GM18861 (cell line): ENCODE measurements around the gene COX4I2.
"Not testable (repeated sequence)": the region's sequence is repeated elsewhere in the genome, so short reads cannot be mapped to it uniquely, and the experiment has no call there.

Source experiments
- ATAC-seq: cut with Tn5 transposase; IDR thresholded peaks from one replicate; pipeline ENCODE4 v1.9.1; 2021; ENCODE audit not compliant: unreplicated experiment

Gene COX4I2

DNA sequence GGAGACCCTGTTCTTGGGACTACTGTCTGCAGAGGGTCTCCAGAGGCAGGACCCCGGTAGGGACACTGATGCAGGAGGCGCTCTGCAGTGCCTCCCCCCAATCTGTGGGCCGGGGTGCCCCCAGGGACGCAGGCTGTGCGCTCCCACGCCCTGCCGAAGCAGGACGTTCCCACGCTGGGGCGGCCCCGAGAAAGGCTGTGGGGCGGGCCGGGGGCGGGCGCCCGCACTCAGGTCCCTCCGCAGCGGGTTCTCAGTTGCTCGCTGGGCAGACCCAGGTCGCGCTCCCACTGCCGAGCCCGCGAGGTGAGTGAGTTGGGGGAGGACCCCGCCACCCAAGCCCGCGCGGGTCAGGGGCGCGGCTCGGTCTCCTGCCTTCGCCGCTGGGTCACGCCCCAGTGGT, at the start of gene COX4I2:
COX4I2 (plus strand) TSS at position 253 of the 400 bp plus-strand sequence. CDS start 1,106 bp downstream, outside the sequence.
- no peak for ATAC-seq

DNA sequence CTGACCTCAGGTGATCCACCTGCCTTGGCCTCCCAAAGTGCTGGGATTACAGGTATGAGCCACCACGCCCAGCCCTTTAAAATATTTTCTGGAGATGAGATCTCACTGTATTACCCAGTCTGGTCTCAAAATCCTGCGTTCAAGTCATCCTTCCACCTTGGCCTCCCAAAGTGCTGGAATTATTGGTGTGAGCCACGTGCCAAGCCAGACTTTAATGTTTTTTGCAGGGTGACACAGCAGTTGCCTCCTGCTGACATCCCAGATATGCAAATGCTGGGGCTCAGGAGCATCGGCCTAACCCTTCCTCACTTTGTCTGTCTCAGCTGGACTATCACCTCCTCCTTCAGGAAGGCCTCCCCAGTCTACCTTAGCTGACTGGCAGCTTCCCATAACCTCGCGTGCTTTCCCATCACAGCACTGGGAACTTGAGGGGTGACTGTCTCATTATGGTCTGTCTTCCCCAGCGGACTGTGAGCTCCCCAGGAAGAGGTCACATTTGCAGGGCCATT, 46.9 kb upstream of the COX4I2 start:
- ATAC-seq, result no peak

DNA sequence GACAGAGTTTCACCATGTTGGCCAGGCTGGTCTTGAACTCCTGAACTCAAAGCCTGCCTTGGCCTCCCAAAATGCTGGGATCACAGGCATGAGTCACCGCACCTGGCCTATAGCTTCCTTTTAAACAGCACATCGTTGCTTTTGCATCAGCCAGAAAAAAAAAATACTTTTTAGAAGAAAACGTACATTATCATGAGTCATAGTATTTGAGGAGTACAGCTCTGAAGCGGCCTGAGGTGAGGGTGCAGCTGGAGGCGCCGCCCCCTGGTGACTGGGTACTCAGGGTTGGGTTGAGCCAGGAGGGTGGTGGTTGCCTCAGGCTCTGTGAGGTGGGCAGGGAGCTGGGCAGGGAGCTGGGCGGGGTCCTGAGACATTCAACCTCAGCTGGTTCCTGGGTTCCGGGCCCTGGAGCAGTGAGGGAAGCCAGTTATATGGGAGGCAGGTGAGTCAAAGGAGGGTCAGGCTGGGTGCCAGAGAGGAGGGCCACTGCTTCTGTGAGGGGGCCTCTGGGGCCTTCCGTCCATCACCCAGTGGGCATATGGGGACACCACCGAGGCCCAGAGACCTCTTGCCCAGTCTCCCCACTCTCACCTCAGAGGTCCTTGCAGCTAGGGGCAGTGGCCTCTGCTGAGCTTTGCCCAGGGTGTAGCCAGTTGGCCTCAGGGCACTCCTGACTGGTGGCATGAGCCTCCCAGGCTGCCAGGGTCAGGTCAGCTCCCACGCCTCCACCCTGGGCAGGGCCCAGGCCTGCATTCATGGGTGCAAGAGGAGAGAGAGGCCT, 44.3 kb upstream of the COX4I2 start:
- ATAC-seq, result no peak

DNA sequence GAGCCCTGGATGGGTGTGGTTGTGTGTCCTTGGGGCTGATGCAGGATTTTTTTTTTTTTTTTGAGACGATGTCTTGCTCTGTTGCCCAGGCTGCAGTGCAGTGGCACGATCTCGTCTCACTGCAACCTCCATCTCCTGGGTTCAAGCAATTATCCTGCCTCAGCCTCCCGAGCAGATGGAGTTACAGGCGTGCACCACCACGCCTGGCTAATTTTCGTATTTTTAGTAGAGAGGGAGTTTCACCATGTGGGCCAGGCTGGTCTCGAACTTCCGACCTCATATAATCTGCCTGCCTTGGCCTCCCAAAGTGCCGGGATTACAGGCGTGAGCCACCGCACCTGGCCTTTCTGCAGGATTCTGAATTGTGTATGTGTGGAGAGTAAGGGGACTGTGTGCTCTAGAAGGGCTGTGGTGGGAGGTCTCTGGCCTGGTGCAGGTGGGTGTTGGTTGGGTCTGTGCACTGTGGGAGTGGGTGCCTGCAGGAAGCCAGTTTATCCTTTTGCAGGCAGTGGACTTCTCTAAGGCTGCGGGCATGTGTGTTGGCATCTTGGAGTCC, 43.6 kb upstream of the COX4I2 start:
- ATAC-seq, result no peak

DNA sequence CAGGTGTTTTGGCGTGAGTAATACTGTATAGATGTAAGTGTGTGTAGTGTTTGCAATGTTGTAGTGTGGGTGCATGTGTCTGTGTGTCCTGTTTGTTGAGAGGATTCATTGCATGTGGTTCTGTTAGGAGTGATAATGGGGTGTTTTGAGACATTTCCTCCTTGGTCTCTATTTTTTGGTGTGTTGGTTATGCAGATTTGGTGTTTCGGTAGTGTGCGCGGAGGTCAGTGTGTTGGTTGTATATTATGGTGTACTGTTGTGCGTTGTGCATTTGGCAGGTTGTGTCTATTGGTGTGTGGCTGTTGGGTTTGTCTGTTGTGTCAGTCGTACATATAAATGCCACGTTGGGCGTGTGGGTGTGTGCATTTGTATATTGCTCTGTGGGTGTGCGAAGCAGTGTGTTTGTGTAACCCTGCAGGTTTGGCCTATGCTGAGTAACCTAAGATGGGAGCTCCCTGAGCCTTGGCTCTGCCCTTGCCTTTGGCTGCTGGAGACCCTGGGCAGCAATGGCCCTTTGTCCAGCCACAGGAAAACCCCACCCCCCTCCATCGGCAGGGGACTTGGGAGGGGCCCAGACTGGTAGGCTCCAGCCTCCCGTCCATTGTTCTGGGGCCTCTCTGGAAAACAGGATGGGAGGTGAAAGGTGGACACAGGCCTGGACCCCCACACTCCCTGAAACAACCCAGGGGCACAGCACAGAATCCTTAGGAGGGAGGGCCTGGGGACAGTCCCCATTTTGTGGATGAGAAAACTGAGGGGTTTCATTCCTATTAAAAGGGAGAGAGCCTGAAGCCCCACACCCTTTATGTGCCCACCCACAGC, 42.9 kb upstream of the COX4I2 start:
- ATAC-seq, result no peak

DNA sequence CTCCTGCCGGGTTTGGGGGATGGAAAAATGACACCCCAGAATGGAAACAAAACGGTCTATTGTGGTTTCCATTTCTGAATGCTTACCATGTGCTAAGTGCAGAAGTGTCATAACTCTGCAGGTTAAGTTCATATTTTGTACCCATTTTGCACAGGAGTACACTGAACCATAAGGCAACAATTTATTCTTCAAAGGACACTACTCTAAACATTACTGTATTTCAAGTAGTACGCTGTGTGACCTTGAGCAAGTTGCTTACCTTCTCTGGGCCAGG, 42.4 kb upstream of the COX4I2 start:
- ATAC-seq, result no peak

DNA sequence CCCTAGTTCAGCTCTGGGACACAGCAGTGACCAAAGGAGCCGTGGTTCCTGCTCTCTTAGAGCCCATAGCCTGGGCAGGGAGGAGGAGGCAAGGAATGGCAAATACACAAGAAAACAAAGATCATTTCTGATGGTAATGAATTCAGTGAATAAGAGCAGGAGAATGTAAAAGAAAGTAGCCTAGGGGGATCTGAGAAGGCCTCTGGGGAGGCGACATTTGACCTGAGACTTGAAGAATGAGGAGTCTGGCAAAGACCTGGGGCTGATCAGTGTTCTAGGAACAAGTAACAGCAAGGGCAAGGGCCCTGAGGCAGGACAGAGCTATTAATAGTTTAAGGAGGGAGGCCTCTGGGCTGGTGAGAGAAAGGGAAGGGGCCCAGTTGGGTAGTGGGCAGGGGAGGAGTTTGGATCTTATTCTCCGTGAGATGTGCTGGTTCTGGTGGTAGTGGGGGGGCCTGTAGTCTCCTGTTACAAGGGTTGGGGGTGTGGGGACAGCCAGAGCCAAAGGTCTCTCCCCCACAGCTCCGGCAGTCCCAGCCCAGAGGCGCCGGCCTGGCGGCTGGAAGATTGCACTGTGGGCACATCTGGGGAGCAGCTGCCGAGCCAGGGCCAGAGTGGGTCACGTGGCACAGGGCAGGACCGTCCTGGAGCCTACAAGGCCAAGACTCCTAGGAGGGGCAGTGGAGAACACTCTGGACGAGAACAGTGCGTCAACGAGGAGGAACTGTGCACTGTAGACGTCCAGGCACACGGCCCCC, 41.9 kb upstream of the COX4I2 start:
- no peak for ATAC-seq

DNA sequence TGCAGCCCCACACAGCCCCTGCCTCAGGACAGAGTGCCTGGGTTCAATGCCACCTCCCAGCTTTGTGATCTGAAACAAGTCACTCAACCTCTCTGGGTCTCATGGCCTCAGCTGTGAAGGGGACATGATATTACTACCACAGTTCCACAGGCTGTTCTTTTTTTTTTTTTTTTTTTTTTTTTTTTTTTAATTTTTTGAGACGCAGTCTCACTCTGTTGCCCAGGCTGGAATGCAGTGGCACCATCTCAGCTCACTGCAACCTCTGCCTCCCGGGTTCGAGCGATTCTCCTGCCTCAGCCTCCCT, 41.3 kb upstream of the COX4I2 start:
- ATAC-seq, result not testable (repeated sequence)

DNA sequence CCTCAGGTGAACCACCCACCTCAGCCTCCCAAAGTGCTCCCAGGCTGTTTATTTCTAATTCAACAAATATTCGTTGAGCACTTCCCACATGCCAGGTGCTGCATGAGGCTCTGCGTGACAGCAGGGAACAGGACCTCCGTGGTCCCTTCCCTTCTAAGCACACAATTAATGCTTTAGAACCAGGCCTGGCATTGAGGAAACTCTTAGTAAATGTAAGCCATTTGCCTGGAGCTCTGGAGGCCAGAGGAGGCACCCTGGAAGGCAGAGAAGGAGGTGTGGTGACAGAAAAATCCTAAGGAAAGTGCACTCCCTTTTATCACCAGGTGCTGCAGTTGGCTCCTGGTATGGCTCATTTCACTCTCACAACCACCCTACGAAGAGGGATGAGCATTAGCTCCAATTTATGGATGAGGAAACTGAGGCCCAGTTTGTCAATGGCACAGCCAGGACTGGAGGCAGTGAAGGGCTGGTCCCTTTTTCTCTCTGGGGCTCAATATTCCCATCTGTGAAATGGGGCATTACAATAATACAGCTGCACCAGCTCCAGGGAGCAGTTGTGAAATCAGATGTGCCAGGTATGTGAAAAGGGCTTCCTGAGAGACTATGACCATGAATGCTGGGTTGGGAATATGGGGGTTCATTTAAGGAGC, 40.8 kb upstream of the COX4I2 start:
- no peak for ATAC-seq

DNA sequence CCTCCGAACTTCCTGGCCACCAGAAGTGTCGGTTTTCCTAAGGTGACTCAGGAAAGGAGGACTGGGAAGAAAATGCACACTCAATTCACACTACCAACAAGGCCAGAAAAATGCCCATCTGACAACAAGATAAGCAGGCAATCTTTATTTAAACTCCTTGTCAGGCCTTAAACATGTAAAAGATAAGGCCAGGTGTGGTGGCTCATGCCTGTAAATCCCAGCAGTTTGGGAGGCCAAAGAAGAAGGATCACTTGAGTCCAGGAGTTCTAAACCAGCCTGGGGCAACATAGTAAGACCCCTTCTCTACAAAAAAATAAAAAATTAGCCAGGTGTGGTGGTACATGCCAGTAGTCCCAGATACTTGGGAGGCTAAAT, 40.2 kb upstream of the COX4I2 start:
- ATAC-seq, result no peak

DNA sequence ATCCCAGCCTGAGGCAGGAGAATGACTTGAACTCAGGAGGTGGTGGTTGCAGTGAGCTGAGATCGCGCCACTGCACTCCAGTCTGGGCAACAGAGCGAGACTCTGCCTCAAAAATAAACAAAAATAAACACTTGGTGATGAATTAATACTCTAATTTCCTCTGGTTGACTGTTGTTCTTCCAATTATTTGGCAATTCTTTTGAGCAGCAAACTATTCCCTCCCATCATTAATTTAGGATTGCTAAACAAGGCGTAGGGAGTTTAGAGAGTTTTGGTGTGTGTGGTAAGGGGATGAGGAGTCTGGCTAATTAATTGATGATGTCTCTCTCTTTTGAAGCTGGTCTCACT, 35.3 kb upstream of the COX4I2 start:
- no peak for ATAC-seq

DNA sequence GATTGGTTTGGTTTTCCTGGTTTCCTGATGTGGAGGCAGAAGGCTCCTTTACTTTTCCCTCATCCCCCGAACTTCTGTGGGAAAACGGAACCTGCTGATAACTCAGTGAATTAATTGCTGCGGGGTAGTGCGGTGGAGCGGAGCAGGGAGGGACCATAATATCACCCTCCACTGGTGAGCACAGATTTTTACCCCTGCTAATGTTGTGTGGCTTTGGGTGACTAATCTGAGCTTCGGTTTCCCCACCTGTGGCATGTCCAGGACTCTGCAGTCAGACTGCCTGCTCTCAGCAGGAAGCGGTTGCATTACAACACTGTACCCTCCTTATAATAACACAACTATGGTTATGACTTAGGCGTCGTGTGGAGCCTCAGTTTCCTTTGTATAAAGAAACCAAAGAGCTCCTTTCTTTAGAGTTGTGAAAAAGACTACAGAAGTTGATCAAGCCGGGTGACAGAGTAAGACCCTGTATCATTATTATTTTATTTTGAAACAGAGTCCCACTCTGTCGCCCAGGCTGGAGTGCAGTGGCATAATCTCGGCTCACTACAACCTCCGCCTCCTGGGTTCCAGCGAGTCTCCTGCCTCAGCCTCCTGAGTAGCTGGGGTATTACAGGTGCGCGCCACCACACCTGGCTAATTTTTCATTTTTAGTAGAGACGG, 34.8 kb upstream of the COX4I2 start:
- ATAC-seq, result peak; percentile 67

DNA sequence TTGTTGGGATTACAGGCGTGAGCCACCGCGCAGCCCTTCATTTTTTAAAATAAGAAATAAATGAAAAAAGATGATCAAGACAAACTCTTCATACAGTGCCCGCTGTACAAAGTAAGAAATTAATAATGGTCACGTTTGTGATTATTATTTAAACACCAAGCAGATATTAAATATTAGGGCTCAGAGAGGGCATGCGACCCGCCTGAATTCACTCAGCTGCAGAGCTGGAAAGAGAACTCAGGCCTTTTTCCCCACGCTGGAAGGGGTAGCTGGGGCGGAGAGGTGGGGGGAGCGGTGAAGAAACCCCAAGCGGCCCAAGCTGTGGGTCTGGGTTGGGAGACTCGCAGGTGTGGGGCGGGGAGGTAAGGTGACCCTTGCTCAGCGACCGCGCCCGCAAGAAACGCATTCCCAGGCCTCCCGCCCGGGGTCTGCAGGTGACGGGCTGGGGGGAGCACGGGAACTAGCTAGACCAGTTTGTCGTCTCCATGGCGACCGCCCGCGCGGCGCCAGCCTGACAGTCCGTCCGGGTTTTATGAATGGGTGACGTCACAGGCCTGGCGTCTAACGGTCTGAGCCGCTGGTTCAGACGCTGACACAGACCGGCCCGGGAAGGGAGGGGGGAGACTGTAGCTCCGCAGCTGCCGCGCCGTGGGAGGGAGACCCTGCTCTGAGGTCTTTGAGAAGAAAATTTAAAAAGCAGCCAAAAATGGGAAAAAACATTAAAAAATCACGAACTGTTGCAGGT, 33.7 kb upstream of the COX4I2 start:
- ATAC-seq, result peak; percentile 36

DNA sequence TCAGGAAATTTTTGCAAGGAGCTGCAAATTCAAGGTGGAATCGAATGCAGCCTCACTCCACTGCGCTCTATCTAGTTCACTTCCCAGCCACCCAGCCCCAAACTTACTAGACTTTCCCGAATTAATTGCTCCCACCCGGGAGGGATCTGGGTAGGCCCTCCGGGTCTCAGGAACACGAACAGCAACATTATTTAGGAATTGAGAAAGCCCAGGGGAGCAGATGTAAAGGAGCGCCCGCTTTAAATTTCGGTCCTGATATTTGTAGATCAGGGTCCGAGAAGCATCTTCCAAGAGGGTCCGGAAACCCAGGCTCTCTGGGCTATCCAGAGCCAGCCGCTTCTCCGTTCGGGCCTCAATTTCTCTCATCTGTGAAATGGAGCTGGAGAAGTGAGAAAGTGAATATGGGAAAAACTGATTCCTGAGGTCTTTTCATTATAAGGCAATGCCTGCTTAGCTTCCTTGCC, 33.1 kb upstream of the COX4I2 start:
- no peak for ATAC-seq

DNA sequence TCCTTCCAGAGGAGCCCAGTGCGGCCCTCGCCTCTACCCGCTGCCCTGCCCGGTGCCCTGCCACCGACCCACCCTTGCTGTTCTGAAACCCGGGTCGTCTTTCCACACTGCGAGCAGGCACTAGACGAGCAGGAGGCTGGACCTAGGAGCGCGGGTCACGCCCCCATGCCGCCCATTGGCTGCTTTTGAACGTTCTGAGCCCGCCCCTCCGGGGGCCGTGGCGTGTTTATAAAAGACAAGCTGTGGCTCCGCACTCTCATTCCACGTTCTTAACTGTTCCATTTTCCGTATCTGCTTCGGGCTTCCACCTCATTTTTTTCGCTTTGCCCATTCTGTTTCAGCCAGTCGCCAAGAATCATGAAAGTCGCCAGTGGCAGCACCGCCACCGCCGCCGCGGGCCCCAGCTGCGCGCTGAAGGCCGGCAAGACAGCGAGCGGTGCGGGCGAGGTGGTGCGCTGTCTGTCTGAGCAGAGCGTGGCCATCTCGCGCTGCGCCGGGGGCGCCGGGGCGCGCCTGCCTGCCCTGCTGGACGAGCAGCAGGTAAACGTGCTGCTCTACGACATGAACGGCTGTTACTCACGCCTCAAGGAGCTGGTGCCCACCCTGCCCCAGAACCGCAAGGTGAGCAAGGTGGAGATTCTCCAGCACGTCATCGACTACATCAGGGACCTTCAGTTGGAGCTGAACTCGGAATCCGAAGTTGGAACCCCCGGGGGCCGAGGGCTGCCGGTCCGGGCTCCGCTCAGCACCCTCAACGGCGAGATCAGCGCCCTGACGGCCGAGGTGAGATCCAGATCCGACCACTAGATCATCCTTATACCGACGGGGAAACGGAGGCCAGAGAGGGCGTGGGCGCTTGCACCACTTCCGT, 32.4 kb upstream of the COX4I2 start, which contains the start of gene ID1:
ID1 (plus strand) TSS at position 259 of the 871 bp plus-strand sequence; CDS start at position 358, 99 bp downstream.
- ATAC-seq, result peak; percentile 75

DNA sequence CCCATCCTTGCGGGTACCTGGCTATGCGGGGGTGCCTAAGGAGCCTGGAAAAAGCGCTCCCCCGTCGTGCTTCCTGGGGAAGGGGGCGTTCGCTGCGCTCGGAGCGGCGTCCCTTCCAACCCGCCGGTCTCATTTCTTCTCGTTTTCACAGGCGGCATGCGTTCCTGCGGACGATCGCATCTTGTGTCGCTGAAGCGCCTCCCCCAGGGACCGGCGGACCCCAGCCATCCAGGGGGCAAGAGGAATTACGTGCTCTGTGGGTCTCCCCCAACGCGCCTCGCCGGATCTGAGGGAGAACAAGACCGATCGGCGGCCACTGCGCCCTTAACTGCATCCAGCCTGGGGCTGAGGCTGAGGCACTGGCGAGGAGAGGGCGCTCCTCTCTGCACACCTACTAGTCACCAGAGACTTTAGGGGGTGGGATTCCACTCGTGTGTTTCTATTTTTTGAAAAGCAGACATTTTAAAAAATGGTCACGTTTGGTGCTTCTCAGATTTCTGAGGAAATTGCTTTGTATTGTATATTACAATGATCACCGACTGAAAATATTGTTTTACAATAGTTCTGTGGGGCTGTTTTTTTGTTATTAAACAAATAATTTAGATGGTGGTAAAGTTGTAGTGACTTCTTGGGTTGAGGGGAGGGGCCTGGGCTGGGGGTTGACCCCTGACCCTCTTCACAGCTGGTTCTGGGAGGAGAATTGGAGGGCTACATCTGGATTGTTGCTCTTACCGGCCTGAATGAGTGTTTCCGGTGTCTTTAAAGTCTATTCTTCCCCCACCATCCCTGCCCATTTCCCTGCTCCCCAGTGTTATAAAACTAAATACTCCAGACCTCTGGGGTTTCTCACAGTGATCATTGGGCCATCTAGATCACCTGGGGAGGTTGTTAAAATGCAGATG, 31.6 kb upstream of the COX4I2 start:
- ATAC-seq, result no peak

DNA sequence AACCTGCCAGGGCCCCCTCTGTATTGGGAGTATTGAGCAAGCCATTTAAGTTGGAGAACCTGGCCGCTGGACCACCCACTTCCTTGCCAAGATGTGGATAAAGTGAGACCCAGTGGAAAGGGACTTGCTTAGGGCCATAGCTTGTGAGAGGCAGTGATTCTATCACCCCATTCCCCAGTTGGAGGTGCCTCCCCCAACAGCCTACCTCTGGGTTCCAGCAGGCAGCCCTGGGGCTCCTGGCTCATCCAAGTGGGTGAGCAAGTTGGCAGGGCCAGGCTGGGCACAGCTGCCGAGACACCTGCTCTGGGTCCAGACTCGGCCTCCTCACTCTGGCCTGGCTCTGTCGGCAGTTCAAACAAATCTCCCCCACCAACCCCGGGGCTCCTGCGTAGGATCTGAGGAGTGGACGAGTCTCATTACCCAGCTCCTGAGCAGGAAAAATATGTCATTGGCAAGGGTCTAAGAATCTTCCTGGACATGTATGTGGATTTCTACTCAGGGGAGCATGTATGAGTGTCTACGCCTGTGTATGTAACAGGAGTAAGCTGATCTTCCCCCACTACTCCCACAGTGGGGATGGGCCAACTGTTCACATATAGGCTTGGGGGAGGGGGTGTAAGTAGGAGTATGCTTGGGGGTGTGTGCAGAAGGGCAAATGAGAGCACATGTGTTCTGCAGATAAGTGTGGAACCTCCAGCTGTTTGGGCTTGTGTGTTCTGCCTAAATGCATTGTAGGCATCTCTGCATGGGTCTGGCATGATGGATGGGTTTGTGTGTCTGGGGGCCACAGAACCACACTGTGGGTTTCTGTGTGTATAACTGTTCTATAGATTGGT, 30.7 kb upstream of the COX4I2 start:
- no peak for ATAC-seq
